Loucy (cell line): ENCODE results near the gene CYP46A1.

Source experiments
- H2AFZ ChIP-seq: fragments of 200-600 bp; sonication (generic); 2 replicates; pipeline ENCODE4 v1.6.0; 2016; ENCODE audit warnings: antibody characterized with exemption, mild to moderate bottlenecking, low read length, moderate library complexity
- H3F3A ChIP-seq: fragments of 200-600 bp; 2 replicates; pipeline ENCODE4 v1.6.0; 2016; ENCODE audit warnings: antibody characterized with exemption, low read depth, mild to moderate bottlenecking
- H3K27me3 ChIP-seq: fragments of 200-600 bp; sonication (generic); 2 replicates; pipeline ENCODE4 v1.6.1; 2014; ENCODE audit warnings: low read length, mild to moderate bottlenecking; ENCODE audit not compliant: insufficient read depth, poor library complexity, severe bottlenecking
- H3K36me3 ChIP-seq: fragments of 200-600 bp; sonication (generic); 2 replicates; pipeline ENCODE4 v1.6.1; 2016; ENCODE audit warnings: low read length; ENCODE audit not compliant: insufficient read depth
- H3K4me1 ChIP-seq: fragments of 200-600 bp; sonication (generic); 2 replicates; pipeline ENCODE4 v1.5.1; 2014; ENCODE audit warnings: low read length, mild to moderate bottlenecking; ENCODE audit not compliant: insufficient read depth, poor library complexity, severe bottlenecking
- H3K4me2 ChIP-seq: fragments of 200-600 bp; sonication (generic); 2 replicates; pipeline ENCODE4 v1.6.0; 2014; ENCODE audit warnings: antibody characterized with exemption, low read length, low read depth, mild to moderate bottlenecking; ENCODE audit not compliant: poor library complexity, severe bottlenecking
- H3K4me3 ChIP-seq: fragments of 200-600 bp; sonication (generic); 2 replicates; pipeline ENCODE4 v1.5.1; 2014; ENCODE audit warnings: low read length, mild to moderate bottlenecking, mixed read lengths; ENCODE audit not compliant: poor library complexity, severe bottlenecking
- H3K79me2 ChIP-seq: fragments of 200-600 bp; sonication (generic); 2 replicates; pipeline ENCODE4 v1.6.1; 2014; ENCODE audit warnings: low read length; ENCODE audit not compliant: insufficient read depth
- H3K9ac ChIP-seq: fragments of 200-600 bp; sonication (generic); 2 replicates; pipeline ENCODE4 v1.6.0; 2014; ENCODE audit warnings: mild to moderate bottlenecking, low read depth, low read length, moderate library complexity; ENCODE audit not compliant: poor library complexity, severe bottlenecking
- H3K9me2 ChIP-seq: fragments of 200-600 bp; sonication (generic); replicated peaks from 2 replicates; pipeline ENCODE4 v1.6.1; 2016; ENCODE audit warnings: low read depth, low read length, mixed read lengths
- H3K9me3 ChIP-seq: fragments of 200-600 bp; sonication (generic); 2 replicates; pipeline ENCODE4 v1.6.1; 2014; ENCODE audit warnings: mild to moderate bottlenecking, antibody characterized with exemption, low read length, low read depth; ENCODE audit not compliant: insufficient read depth
- H4K20me1 ChIP-seq: fragments of 200-600 bp; sonication (generic); 2 replicates; pipeline ENCODE4 v1.6.0; 2014; ENCODE audit warnings: antibody characterized with exemption, low read length, mild to moderate bottlenecking; ENCODE audit not compliant: insufficient read depth, poor library complexity, severe bottlenecking
- EZH2phosphoT487 ChIP-seq: fragments of 200-600 bp; IDR thresholded peaks from 2 replicates; pipeline ENCODE4 v1.6.1; 2018; ENCODE audit warnings: antibody characterized with exemption, mild to moderate bottlenecking, moderate library complexity, borderline replicate concordance
- TF ChIP-seq, protein P1 (sequence below): fragments of 200-600 bp; sonication (generic); conservative IDR thresholded peaks from 2 replicates; pipeline ENCODE4 v1.5.1; 2014; ENCODE audit warnings: mild to moderate bottlenecking, antibody characterized with exemption, low read length

Gene CYP46A1

DNA sequence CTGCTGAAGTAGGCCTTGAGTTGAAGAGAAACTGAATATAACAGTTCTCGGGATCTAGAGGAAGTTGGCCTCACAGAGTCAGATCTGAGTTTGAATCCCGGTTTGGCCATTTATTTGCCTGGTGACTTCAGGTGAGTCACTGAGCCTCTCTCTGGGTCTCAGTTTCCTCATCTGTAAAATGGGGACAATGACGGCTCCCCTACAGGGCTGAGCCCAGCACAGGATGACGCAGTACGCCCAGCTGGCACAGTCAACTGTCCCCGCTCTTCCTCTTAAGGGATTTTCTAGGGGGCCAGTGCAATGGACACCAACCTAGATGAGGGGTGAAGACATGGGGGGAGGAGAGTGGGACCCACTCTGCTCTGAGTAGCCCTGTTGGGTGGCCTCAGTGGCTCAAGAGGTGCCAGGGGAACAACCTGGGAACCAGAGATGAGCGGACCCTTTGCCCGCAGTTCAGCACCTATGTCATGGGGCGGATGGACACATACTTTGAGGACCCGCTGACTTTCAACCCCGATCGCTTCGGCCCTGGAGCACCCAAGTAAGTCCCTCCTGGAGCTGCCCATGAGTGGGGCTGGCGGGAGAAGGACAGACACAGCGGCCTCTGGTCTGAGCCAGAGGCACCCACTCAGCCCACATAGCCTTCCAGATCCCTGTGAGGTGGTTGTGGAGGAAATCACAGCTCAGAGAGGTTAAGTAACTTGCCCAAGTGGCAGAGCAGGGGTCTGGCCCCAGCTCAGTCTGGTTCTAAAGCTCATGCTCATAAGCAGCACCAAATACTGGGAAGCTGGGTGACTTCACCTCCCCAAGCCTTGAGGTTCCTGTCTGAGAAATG lies 41.1 kb downstream of the CYP46A1 start:
- Histone ChIP-seq H3K9ac (no peak overlapping the region), H3K4me1 (no peaks in the 10 kb centered on the region), H3K4me2 (no peak overlapping the region), H3K79me2 (no peaks in the 10 kb centered on the region), H3K36me3 (no peaks in the 10 kb centered on the region), H3K27me3 (no peaks in the 10 kb centered on the region), H3K4me3 (no peak overlapping the region), H3K9me2 (no peaks in the 10 kb centered on the region), H2AFZ (no peak overlapping the region), H3K9me3 (no peaks in the 10 kb centered on the region), H4K20me1 (no peaks in the 10 kb centered on the region), H3F3A (no peaks in the 10 kb centered on the region)
- no peak for TF ChIP-seq EZH2phosphoT487
- TF ChIP-seq, protein P1, sequence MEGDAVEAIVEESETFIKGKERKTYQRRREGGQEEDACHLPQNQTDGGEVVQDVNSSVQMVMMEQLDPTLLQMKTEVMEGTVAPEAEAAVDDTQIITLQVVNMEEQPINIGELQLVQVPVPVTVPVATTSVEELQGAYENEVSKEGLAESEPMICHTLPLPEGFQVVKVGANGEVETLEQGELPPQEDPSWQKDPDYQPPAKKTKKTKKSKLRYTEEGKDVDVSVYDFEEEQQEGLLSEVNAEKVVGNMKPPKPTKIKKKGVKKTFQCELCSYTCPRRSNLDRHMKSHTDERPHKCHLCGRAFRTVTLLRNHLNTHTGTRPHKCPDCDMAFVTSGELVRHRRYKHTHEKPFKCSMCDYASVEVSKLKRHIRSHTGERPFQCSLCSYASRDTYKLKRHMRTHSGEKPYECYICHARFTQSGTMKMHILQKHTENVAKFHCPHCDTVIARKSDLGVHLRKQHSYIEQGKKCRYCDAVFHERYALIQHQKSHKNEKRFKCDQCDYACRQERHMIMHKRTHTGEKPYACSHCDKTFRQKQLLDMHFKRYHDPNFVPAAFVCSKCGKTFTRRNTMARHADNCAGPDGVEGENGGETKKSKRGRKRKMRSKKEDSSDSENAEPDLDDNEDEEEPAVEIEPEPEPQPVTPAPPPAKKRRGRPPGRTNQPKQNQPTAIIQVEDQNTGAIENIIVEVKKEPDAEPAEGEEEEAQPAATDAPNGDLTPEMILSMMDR: no peak

DNA sequence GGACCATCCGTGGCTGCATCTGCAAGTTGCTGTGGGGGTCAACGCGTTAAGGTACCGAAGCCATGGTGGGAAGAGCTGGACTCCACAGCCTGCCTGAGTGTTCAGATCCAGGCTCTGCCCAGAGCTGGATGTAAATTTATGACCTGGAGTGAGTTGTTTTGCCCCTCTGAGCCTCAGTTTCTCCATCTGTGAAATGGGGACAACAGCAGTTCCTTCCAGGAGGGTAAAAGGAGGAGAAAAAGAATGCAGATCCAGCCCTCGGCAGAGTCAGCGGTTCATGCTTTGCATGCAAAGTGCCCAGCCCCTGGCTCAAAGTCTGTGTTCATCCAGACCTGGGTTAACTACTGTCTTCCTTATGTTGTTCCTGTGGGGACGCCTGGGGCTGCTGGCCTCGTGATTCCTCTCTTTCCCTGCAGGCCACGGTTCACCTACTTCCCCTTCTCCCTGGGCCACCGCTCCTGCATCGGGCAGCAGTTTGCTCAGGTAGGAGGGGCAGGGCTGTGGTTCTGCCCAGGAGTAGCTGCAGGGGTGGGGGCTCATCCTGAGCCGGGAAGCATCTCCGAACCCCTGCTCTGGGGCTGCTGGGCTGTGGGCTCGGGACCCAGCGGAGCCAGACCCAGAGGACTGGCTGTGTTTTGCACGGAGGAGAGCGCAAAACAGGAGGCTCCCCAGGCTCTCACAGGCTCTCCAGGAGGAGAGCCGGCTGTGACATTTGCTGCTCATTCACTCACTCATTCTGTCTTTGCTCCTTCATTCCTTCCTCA lies 41.9 kb downstream of the CYP46A1 start:
- H3K4me1 ChIP-seq: no peaks in the 10 kb centered on the region

DNA sequence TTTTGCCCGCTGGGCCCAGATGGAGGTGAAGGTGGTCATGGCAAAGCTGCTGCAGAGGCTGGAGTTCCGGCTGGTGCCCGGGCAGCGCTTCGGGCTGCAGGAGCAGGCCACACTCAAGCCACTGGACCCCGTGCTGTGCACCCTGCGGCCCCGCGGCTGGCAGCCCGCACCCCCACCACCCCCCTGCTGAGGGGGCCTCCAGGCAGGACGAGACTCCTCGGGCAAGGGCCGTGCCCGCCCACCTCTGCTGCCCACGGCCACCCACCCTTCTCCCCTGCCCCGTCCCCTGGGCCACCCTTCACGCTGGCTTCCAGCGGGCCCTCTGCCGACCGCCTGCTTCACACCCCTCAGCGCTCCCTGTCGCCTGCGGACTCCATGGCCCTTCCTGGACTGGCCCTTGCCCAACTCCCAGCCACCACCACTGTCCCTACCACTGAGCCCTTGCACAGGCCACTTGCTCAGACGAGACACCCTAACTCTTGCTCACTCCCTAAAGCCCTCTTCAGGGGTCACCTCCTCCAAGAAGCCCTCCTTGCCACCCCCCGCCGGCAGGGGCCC lies 42.5 kb downstream of the CYP46A1 start:
- no peak overlapping the region for H3K4me2 ChIP-seq
- no peaks in the 10 kb centered on the region for H3K79me2 ChIP-seq
- H3K9me2 ChIP-seq: no peaks in the 10 kb centered on the region
- H3K9ac ChIP-seq: no peak overlapping the region
- H3K4me3 ChIP-seq: no peak overlapping the region
- no peaks in the 10 kb centered on the region for H3K9me3 ChIP-seq
- TF ChIP-seq, protein P1: no peak
- no peak for TF ChIP-seq EZH2phosphoT487
- no peaks in the 10 kb centered on the region for H3K4me1 ChIP-seq
- H3K36me3 ChIP-seq: no peaks in the 10 kb centered on the region
- H3K27me3 ChIP-seq: no peaks in the 10 kb centered on the region
- H3F3A ChIP-seq: no peaks in the 10 kb centered on the region
- no peak overlapping the region for H2AFZ ChIP-seq
- H4K20me1 ChIP-seq: no peaks in the 10 kb centered on the region

More for the DNA sequence above, 41.9 kb downstream of the CYP46A1 start:
- Histone ChIP-seq H3K36me3 (no peaks in the 10 kb centered on the region), H3K4me3 (no peak overlapping the region), H3K9me2 (no peaks in the 10 kb centered on the region), H3K27me3 (no peaks in the 10 kb centered on the region), H3K4me2 (no peak overlapping the region), H4K20me1 (no peaks in the 10 kb centered on the region), H3F3A (no peaks in the 10 kb centered on the region), H3K79me2 (no peaks in the 10 kb centered on the region), H3K9me3 (no peaks in the 10 kb centered on the region), H2AFZ (no peak overlapping the region), H3K9ac (no peak overlapping the region)
- no peak for TF ChIP-seq EZH2phosphoT487
- TF ChIP-seq, protein P1: no peak
